ENCODE data around the gene MIGA1. TPM values are rescaled to one million over a fixed set of nuclear protein-coding genes. Genes with fewer than 3 reads are reported as not detected.

The MIGA1 gene
- polyA plus RNA-seq, 2 of the 4 experiments (the other 2 are of a cell fraction), result 6.5 to 7.4 TPM

DNA sequence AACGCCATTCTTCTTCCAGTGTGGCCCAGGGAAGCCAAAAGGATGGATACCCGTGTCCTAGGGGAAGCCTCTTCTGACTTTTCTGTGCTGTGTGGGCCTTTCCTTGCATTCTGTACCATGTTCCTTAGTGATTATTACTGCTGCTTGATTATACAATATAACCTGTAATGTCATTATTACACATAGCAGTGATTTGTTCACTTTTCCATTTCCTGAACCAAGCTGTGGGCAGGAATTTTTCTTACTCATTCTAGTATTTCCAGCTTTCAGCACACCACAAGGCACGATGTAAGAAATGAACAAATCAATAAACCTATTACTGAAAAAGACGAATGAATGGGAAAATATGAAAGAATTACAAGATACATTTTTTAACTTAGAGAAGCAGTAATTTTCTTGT lies 11.4 kb upstream of the MIGA1 start:
- H3K27ac ChIP-seq, result no peak overlapping the region
- FAIRE-seq (no peak), DNase-seq (ENCODE audit: low read depth in 1 of 2, low spot score in 1 of 2) (no peak), ATAC-seq (no peak)
- H3K4me2 ChIP-seq, result no peak overlapping the region
- ChIA-PET POLR2A (no interaction called here), CTCF (interaction anchor here (0.5 to 1.6 kb wide), 3 partner anchors 9 to 156 kb away, joined by 3 to 4 read pairs (median 3); no protein-coding TSS in a partner anchor)
- no peaks in the 10 kb centered on the region for H3K9me3 ChIP-seq
- no peaks in the 10 kb centered on the region for H3K4me1 ChIP-seq
- H3K4me3 ChIP-seq, result no peak overlapping the region
- TF ChIP-seq, protein P1, sequence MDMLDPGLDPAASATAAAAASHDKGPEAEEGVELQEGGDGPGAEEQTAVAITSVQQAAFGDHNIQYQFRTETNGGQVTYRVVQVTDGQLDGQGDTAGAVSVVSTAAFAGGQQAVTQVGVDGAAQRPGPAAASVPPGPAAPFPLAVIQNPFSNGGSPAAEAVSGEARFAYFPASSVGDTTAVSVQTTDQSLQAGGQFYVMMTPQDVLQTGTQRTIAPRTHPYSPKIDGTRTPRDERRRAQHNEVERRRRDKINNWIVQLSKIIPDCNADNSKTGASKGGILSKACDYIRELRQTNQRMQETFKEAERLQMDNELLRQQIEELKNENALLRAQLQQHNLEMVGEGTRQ (IDR thresholded peaks at IDR 0.05), result no peak
- TF ChIP-seq NR3C1 (IDR thresholded peaks at IDR 0.05), result no peak
- no peak for TF ChIP-seq NFE2L2 (conservative IDR thresholded peaks at IDR 0.05; ENCODE audit: low read length)
- TF ChIP-seq KDM5A (IDR thresholded peaks at IDR 0.05), result no peak
- no peak for TF ChIP-seq RARB (CRISPR knock-in tag; IDR thresholded peaks at IDR 0.05)
- 77% methylated on average over 4 of the region's 4 CpGs for WGBS (ENCODE audit: missing lambda C conversion rate)

DNA sequence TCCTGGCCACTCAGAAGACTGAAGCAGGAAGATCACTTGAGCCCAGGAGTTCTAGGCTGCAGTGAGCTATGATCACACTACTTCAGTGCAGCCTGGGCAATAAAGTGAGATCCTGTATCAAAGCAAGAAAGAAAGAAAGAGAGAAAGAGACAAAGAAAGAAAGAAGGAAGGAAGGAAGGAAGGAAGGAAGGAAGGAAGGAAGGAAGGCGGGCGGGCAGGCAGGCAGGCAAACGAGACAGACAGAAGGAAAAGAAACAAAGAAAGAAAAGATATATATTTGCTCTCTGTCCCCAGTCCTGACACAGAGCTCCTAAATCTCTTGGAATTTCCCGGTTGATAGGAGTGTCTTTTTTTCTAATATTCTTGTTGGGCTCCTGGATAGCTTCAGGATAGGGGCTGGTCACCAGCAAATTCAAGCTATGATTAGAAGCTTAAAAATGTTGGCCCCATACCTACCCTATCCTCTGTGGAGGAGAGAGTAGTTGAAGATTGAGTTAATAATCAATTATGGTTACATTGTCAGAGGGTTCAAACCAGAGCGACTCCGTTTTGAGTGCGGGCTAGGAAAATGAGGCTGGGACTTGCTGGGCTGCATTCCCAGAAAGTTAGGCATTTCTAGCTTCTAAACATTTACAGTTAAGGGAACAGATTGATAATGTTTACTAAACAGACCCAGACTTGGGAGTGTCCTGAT lies 3.3 kb upstream of the MIGA1 start:
- Histone ChIP-seq H3K27ac (no peak overlapping the region), H3K4me1 (peaks cover 8% of the 10 kb centered on the region; the same call in 1 of the 3 replicates), H3K4me2 (no peak overlapping the region), H3K9me3 (no peaks in the 10 kb centered on the region), H3K4me3 (no peak overlapping the region)
- no peak for FAIRE-seq
- ChIA-PET CTCF (interaction anchor here (0.7 to 1.5 kb wide), 2 partner anchors 16 to 28 kb away, joined by 3 read pairs; no protein-coding TSS in a partner anchor), POLR2A (no interaction called here)
- TF ChIP-seq RFX5 (IDR thresholded peaks at IDR 0.05), result no peak
- TF ChIP-seq RCOR1 (IDR thresholded peaks at IDR 0.05; ENCODE audit: low read depth, low read length), result no peak
- TF ChIP-seq ZC3H11A (IDR thresholded peaks at IDR 0.05), result no peak
- TF ChIP-seq TFCP2L1 (CRISPR knock-in tag; IDR thresholded peaks at IDR 0.05), result no peak
- TF ChIP-seq MYC (IDR thresholded peaks at IDR 0.05; ENCODE audit: borderline replicate concordance, low read length), result no peak
- no peak for TF ChIP-seq NPAS2 (CRISPR knock-in tag; IDR thresholded peaks at IDR 0.05; ENCODE audit: borderline replicate concordance)
- TF ChIP-seq TP53 (CRISPR knock-in tag; IDR thresholded peaks at IDR 0.05), result no peak
- no peak for TF ChIP-seq CHD2 (IDR thresholded peaks at IDR 0.05; ENCODE audit: low read length, partially characterized antibody)
- TF ChIP-seq RAD21 (conservative IDR thresholded peaks at IDR 0.05 in 1 of 2, IDR thresholded peaks at IDR 0.05 in 1 of 2), result no peak
- no peak for TF ChIP-seq ZFP36 (IDR thresholded peaks at IDR 0.05; ENCODE audit: borderline replicate concordance, partially characterized antibody)
- TF ChIP-seq PHF8 (IDR thresholded peaks at IDR 0.05; ENCODE audit: borderline replicate concordance, low read depth), result no peak
- TF ChIP-seq EHMT2 (IDR thresholded peaks at IDR 0.05; ENCODE audit: low read depth), result no peak
- no peak for TF ChIP-seq RNF2 (IDR thresholded peaks at IDR 0.05; ENCODE audit: borderline replicate concordance, low read depth)
- TF ChIP-seq CHD4 (IDR thresholded peaks at IDR 0.05; ENCODE audit: borderline replicate concordance), result no peak
- no peak for TF ChIP-seq POLR2A (IDR thresholded peaks at IDR 0.05; ENCODE audit: low read length)
- no peak for TF ChIP-seq MAX (IDR thresholded peaks at IDR 0.05)
- TF ChIP-seq SMC3 (IDR thresholded peaks at IDR 0.05), result no peak
- ATAC-seq, result no peak
- no peak for DNase-seq (ENCODE audit: low read depth in 1 of 2, low spot score in 1 of 2)
- 71% methylated on average over 7 of the region's 7 CpGs for WGBS (ENCODE audit: missing lambda C conversion rate)

DNA sequence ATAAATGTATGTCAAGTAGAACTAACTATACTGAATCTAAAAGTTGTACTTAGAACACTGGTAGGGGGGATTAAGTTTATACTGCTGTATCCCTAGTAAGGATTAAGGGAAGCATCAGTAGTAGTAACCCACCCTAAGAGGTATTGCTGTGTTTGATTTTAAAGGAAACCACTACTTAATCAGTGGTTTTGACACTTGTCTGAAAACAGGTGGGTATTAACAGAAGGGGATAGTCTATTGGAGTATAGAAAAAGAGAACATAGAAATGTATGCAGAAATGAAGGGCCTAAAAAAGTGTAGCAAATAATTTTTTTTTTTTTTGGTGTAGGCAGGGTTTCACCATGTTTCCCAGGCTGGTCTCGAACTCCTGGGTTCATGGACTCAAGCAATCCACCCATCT lies 2.2 kb downstream of the MIGA1 start:
- FAIRE-seq (no peak), ATAC-seq (no peak), DNase-seq (ENCODE audit: low read depth in 1 of 2, low spot score in 1 of 2) (no peak)
- ChIA-PET POLR2A (no interaction called here), CTCF (no interaction called here)
- Histone ChIP-seq H3K9me3 (no peaks in the 10 kb centered on the region), H3K4me3 (no peak overlapping the region), H3K4me2 (no peak overlapping the region), H3K4me1 (peaks cover 26% of the 10 kb centered on the region; the same call in 2 of the 3 replicates), H3K27ac (no peak overlapping the region)
- WGBS (ENCODE audit: missing lambda C conversion rate), result 88% methylated on average over 1 of the region's 1 CpG
- TF ChIP-seq FOSB (CRISPR knock-in tag; IDR thresholded peaks at IDR 0.05) (no peak), EHF (CRISPR knock-in tag; IDR thresholded peaks at IDR 0.05) (no peak), ZFP36 (IDR thresholded peaks at IDR 0.05; ENCODE audit: borderline replicate concordance, partially characterized antibody) (no peak), SREBF2 (IDR thresholded peaks at IDR 0.05) (no peak), HDAC2 (IDR thresholded peaks at IDR 0.05) (no peak), HOXB13 (CRISPR knock-in tag; IDR thresholded peaks at IDR 0.05; ENCODE audit: low read depth) (no peak), ZNF302 (CRISPR knock-in tag; IDR thresholded peaks at IDR 0.05) (no peak), MAFK (IDR thresholded peaks at IDR 0.05; ENCODE audit: partially characterized antibody) (no peak), EP300 (IDR thresholded peaks at IDR 0.05) (no peak), RCOR1 (IDR thresholded peaks at IDR 0.05; ENCODE audit: low read depth, low read length) (no peak), HOXB5 (CRISPR knock-in tag; IDR thresholded peaks at IDR 0.05) (no peak)
- TF ChIP-seq, protein P2, sequence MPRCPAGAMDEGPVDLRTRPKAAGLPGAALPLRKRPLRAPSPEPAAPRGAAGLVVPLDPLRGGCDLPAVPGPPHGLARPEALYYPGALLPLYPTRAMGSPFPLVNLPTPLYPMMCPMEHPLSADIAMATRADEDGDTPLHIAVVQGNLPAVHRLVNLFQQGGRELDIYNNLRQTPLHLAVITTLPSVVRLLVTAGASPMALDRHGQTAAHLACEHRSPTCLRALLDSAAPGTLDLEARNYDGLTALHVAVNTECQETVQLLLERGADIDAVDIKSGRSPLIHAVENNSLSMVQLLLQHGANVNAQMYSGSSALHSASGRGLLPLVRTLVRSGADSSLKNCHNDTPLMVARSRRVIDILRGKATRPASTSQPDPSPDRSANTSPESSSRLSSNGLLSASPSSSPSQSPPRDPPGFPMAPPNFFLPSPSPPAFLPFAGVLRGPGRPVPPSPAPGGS (IDR thresholded peaks at IDR 0.05), result no peak
- TF ChIP-seq, protein P3, sequence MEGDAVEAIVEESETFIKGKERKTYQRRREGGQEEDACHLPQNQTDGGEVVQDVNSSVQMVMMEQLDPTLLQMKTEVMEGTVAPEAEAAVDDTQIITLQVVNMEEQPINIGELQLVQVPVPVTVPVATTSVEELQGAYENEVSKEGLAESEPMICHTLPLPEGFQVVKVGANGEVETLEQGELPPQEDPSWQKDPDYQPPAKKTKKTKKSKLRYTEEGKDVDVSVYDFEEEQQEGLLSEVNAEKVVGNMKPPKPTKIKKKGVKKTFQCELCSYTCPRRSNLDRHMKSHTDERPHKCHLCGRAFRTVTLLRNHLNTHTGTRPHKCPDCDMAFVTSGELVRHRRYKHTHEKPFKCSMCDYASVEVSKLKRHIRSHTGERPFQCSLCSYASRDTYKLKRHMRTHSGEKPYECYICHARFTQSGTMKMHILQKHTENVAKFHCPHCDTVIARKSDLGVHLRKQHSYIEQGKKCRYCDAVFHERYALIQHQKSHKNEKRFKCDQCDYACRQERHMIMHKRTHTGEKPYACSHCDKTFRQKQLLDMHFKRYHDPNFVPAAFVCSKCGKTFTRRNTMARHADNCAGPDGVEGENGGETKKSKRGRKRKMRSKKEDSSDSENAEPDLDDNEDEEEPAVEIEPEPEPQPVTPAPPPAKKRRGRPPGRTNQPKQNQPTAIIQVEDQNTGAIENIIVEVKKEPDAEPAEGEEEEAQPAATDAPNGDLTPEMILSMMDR (IDR thresholded peaks at IDR 0.05), result no peak
